Progenitor cell of endocrine pancreas (in vitro differentiated cells): ENCODE results near the gene CDH13. TPM values are rescaled to one million over a fixed set of nuclear protein-coding genes. Genes with fewer than 3 reads are reported as not detected.

Source experiments
- DNase-seq: peaks from one replicate; pipeline ENCODE4 v3.0.0; 2021; ENCODE audit warnings: low spot score; ENCODE audit not compliant: unreplicated experiment
- H3K27ac Mint-ChIP-seq: 2 replicates; pipeline ENCODE4 v1.8.0; 2021; ENCODE audit warnings: mild to moderate bottlenecking, moderate library complexity, mixed read lengths
- H3K27me3 Mint-ChIP-seq: 2 replicates; pipeline ENCODE4 v1.8.0; 2021; ENCODE audit warnings: mixed read lengths
- H3K36me3 Mint-ChIP-seq: 2 replicates; pipeline ENCODE4 v1.8.0; 2022; ENCODE audit warnings: mixed read lengths; ENCODE audit not compliant: insufficient read depth
- H3K4me1 Mint-ChIP-seq: 2 replicates; pipeline ENCODE4 v1.8.0; 2021; ENCODE audit warnings: low read depth, mixed read lengths
- H3K4me3 Mint-ChIP-seq: 2 replicates; pipeline ENCODE4 v1.8.0; 2021; ENCODE audit warnings: low read depth, mild to moderate bottlenecking, moderate library complexity, mixed read lengths
- H3K9me3 Mint-ChIP-seq: 2 replicates; pipeline ENCODE4 v1.8.0; 2021; ENCODE audit warnings: low read depth, mixed read lengths
- total RNA-seq: library from RNA; stranded (reverse); gene quantifications from 2 replicates; pipeline ENCODE4 v1.2.1, GENCODE V29; 2021
- TF ChIP-seq, protein P1 (sequence below): fragments of 200-600 bp; sonication (generic); IDR thresholded peaks from one replicate; pipeline ENCODE4 v1.5.0; 2021; ENCODE audit warnings: antibody characterized with exemption, mild to moderate bottlenecking; ENCODE audit not compliant: unreplicated experiment

CDH13 gene
- total RNA-seq, 1 donor from 2014 or later: 0.38 TPM

DNA sequence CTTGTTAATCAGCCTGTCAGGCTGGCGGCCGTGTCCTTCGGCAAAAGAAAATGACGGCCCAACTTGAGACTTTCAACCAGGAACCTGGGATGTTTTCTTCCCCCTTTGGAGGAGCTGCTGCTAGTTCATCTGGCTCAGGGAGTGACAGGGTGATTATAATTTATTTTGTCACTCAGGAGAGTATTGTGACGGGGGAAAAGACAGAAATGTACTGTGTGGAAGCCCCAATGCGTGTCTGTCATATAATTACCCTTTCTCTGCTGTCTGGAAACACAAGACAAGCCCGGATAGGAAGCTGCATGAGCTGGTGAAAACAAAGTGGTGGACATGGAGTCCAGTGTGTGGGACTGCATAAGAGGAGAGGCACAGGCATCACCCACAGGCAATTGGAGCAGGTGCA is 854.8 kb downstream of the CDH13 start:
- Mint-ChIP-seq H3K4me3 (no peak overlapping the region), H3K4me1 (no peaks in the 10 kb centered on the region), H3K27me3 (peaks cover 7% of the 10 kb centered on the region), H3K36me3 (no peaks in the 10 kb centered on the region), H3K9me3 (no peaks in the 10 kb centered on the region), H3K27ac (no peak overlapping the region)
- DNase-seq: no peak
- TF ChIP-seq, protein P1, sequence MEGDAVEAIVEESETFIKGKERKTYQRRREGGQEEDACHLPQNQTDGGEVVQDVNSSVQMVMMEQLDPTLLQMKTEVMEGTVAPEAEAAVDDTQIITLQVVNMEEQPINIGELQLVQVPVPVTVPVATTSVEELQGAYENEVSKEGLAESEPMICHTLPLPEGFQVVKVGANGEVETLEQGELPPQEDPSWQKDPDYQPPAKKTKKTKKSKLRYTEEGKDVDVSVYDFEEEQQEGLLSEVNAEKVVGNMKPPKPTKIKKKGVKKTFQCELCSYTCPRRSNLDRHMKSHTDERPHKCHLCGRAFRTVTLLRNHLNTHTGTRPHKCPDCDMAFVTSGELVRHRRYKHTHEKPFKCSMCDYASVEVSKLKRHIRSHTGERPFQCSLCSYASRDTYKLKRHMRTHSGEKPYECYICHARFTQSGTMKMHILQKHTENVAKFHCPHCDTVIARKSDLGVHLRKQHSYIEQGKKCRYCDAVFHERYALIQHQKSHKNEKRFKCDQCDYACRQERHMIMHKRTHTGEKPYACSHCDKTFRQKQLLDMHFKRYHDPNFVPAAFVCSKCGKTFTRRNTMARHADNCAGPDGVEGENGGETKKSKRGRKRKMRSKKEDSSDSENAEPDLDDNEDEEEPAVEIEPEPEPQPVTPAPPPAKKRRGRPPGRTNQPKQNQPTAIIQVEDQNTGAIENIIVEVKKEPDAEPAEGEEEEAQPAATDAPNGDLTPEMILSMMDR: no peak

DNA sequence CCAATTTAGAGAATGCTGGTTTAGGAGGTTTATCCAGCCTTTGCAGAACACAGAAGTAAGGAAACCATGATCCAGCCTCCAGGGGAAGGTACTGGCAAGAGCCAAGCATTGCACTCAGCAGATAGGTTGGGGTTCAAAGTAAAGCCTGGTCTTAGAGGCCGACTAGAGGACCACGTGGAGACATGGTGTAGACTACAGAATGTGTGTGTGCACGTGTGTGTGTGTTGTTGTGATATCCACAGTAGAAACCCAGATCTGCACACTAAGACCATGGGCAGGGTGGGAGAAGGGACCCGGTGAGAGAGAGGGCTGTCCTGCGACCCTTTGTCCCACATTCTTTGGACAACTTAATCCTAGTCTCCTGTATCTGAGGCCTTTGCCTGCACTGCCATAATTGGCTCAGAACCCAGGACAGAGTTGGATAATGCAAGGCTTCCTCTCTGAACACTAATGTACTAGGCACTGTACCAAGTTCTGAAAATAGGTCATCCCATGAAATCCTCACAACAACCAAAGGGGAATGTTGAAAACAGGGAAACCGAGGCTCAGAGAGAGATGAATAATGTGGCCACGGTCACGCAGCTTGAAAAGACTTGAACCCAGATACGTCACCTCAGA is 855.9 kb downstream of the CDH13 start:
- H3K27me3 Mint-ChIP-seq: peaks cover 8% of the 10 kb centered on the region
- no peaks in the 10 kb centered on the region for H3K9me3 Mint-ChIP-seq
- no peaks in the 10 kb centered on the region for H3K36me3 Mint-ChIP-seq
- no peaks in the 10 kb centered on the region for H3K4me1 Mint-ChIP-seq
- TF ChIP-seq, protein P1: no peak
- DNase-seq: no peak
- no peak overlapping the region for H3K27ac Mint-ChIP-seq
- H3K4me3 Mint-ChIP-seq: no peak overlapping the region

DNA sequence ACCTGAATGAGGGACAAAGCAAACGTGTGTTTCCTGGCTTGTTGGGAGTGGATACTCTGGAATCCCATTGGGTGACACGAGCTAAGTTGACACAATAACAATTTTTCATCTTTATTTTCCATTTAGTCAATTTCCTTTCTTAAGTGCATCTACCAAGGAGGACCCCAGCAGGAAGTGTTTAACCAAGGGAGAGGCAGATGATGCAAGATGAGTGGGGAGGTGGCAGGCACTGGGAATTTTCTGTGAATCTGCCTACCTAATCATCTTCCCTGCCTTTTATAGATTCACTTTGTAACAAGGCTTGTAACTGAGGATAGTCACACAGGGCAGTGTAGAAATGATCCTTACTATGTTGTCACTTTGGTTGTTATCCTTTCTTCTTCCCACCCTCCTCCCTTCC is 863.3 kb downstream of the CDH13 start:
- no peak for DNase-seq
- peaks cover 14% of the 10 kb centered on the region for H3K27me3 Mint-ChIP-seq
- TF ChIP-seq, protein P1: no peak
- no peaks in the 10 kb centered on the region for H3K4me1 Mint-ChIP-seq
- H3K36me3 Mint-ChIP-seq: no peaks in the 10 kb centered on the region
- H3K27ac Mint-ChIP-seq: no peak overlapping the region
- H3K9me3 Mint-ChIP-seq: peaks cover 4% of the 10 kb centered on the region
- H3K4me3 Mint-ChIP-seq: no peak overlapping the region

DNA sequence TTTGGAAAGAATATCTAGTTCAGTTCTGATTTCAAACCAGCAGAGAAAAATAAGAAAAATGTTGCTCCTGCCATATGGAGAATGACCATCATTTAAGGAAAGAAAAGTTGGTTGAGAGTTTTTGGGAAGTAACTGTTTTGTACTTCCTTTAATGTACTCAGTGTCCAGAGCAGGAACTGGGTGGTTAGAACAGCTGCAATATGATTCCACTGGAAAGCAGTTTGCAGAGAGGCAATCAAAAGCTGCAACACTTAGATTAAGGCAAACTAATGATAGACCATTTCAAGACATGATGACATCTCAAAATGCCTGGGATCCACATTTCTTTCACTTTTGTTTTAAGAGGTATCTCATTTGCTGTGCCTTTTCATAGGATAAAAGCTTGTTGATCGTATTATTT is 867.7 kb downstream of the CDH13 start:
- H3K27ac Mint-ChIP-seq: no peak overlapping the region
- peaks cover 11% of the 10 kb centered on the region for H3K27me3 Mint-ChIP-seq
- no peaks in the 10 kb centered on the region for H3K4me1 Mint-ChIP-seq
- peaks cover 4% of the 10 kb centered on the region for H3K9me3 Mint-ChIP-seq
- no peaks in the 10 kb centered on the region for H3K36me3 Mint-ChIP-seq
- DNase-seq: no peak
- no peak overlapping the region for H3K4me3 Mint-ChIP-seq
- TF ChIP-seq, protein P1: no peak

DNA sequence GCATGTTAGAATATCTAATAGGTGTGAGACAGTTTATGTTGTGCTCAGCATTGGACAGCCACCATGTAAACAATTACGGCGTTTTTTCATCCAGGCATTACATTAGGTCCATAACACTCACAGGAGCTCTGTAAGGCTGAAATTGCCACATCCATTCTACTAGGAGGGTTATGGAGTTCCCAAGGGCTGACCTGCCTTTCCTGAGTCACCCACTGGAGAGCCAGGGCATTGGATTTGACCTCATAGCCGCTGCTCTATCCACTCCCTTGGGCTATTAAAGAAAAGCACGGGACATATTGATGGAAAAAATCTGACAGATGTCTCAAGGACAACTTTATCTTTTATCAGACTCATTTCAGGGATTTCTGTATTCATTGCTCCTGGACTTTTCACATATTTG is 874.7 kb downstream of the CDH13 start:
- Mint-ChIP-seq H3K27me3 (peaks cover 13% of the 10 kb centered on the region), H3K4me3 (no peak overlapping the region), H3K9me3 (no peaks in the 10 kb centered on the region), H3K27ac (no peak overlapping the region), H3K36me3 (no peaks in the 10 kb centered on the region), H3K4me1 (no peaks in the 10 kb centered on the region)
- no peak for DNase-seq
- TF ChIP-seq, protein P1: no peak
